ENCODE data around the gene MEGF8.

The MEGF8 gene

DNA sequence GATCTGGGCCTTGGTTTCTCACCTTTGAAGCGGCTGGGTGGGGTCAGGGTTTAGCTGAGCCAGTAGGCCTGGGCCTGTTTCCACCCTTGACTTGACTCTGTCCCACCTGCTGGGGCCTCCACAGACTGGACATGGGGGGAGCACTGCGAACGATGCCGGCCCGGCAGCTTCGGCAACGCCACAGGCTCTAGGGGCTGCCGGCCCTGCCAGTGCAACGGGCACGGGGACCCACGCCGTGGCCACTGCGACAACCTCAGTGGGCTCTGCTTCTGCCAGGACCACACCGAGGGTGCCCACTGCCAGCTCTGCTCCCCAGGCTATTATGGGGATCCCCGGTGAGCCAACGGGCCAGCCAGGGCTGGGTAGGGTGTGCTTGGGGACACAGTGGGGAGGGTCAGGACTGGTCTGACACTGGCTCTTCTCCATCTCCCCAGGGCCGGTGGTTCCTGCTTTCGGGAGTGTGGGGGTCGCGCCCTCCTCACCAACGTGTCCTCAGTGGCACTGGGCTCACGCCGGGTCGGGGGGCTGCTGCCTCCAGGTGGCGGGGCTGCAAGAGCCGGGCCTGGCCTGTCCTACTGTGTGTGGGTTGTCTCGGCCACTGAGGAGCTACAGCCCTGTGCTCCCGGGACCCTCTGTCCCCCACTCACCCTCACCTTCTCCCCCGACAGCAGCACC is 28.0 kb downstream of the MEGF8 start:
- TF ChIP-seq, protein P1, sequence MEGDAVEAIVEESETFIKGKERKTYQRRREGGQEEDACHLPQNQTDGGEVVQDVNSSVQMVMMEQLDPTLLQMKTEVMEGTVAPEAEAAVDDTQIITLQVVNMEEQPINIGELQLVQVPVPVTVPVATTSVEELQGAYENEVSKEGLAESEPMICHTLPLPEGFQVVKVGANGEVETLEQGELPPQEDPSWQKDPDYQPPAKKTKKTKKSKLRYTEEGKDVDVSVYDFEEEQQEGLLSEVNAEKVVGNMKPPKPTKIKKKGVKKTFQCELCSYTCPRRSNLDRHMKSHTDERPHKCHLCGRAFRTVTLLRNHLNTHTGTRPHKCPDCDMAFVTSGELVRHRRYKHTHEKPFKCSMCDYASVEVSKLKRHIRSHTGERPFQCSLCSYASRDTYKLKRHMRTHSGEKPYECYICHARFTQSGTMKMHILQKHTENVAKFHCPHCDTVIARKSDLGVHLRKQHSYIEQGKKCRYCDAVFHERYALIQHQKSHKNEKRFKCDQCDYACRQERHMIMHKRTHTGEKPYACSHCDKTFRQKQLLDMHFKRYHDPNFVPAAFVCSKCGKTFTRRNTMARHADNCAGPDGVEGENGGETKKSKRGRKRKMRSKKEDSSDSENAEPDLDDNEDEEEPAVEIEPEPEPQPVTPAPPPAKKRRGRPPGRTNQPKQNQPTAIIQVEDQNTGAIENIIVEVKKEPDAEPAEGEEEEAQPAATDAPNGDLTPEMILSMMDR (IDR thresholded peaks at IDR 0.05; ENCODE audit: extremely low read depth, insufficient read depth, missing control alignments), result no peak
- no peak for DNase-seq (ENCODE audit: low spot score)
- in situ Hi-C loops (cut with MboI; ENCODE audit: low pct_unique_long_range_greater_than_20kb, low sequenced_read_pairs, unreplicated experiment), result no loop called here

DNA sequence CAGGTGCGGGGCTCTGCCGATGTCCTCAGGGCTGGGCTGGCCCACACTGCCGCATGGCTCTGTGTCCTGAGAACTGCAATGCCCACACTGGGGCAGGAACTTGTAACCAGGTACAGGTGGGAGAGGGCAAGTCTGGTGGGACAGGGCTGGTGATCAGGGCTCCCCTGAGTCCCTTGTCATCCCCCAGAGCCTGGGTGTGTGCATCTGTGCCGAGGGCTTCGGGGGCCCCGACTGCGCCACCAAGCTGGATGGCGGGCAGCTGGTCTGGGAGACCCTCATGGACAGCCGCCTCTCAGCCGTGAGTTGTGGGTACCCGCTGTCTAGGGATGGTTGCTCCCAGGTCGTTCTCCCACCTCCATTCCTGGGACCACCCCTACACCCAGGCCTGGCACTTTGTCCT is 30.5 kb downstream of the MEGF8 start:
- no peak for DNase-seq (ENCODE audit: low spot score)
- TF ChIP-seq, protein P1 (IDR thresholded peaks at IDR 0.05; ENCODE audit: extremely low read depth, insufficient read depth, missing control alignments), result no peak
- in situ Hi-C loops (cut with MboI; ENCODE audit: low pct_unique_long_range_greater_than_20kb, low sequenced_read_pairs, unreplicated experiment), result no loop called here

DNA sequence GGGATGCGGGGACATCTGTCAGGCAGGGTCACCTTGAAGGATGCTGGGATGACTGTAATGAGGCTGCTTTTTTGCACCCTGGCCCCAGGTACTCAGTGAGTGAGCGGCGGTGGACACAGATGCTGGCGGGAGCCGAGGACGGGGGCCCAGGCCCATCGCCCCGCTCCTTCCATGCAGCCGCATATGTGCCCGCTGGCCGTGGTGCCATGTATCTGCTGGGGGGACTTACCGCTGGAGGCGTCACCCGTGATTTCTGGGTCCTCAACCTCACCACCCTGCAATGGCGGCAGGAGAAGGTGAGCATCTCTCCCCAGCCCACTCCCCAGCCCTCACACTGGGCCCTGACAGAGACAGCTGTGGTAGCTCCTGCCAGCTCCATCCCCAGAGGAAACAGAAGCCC is 31.3 kb downstream of the MEGF8 start:
- TF ChIP-seq, protein P1 (IDR thresholded peaks at IDR 0.05; ENCODE audit: extremely low read depth, insufficient read depth, missing control alignments), result no peak
- in situ Hi-C loops (cut with MboI; ENCODE audit: low pct_unique_long_range_greater_than_20kb, low sequenced_read_pairs, unreplicated experiment), result no loop called here
- DNase-seq (ENCODE audit: low spot score), result no peak

DNA sequence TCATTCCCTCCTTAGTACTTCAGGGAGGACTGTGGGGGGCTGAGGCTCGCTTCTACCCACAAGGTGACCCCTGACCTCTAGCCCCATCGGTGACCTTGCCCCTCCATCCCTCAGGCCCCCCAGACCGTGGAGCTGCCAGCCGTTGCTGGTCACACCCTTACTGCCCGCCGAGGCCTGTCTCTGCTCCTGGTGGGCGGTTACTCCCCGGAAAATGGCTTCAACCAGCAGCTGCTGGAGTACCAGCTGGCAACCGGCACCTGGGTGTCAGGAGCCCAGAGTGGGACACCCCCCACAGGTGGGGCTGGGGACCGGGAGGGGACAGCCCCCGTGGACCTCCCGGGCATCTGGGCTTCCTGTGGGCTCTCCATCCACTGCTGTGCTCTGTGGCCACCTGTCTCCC is 31.9 kb downstream of the MEGF8 start:
- TF ChIP-seq, protein P1 (IDR thresholded peaks at IDR 0.05; ENCODE audit: extremely low read depth, insufficient read depth, missing control alignments), result no peak
- in situ Hi-C loops (cut with MboI; ENCODE audit: low pct_unique_long_range_greater_than_20kb, low sequenced_read_pairs, unreplicated experiment), result no loop called here
- no peak for DNase-seq (ENCODE audit: low spot score)

DNA sequence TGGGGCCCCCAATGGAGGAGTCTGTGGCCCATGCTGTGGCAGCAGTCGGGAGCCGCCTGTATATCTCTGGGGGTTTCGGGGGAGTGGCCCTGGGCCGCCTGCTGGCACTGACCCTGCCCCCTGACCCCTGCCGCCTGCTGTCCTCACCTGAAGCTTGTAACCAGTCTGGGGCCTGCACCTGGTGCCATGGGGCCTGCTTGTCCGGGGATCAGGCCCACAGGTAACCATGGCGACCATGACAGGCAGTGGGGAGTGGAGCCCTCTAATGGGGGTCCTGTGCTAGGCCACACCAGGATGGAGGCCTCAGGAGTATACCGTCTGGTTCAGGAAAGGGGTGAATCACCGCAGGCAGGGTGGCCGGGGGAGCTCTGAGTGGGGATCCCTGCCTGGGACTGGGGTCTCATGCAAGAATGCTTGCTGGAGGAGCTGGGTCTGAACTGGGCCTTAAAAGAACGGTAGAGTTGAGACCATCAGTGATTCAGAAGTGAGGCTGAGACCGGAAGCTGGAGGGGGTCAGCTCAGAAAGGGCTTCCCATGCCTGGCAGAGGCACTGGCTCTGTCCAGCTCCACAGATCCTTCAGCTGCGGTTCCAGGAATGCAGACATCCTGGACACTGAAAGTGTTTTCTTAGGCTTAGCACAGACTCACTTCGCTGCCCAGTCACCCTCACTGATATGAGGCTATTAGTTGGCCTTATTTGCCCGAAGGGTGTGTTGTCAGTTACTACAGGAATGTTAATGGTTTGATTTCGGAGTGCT is 35.5 kb downstream of the MEGF8 start:
- in situ Hi-C loops (cut with MboI; ENCODE audit: low pct_unique_long_range_greater_than_20kb, low sequenced_read_pairs, unreplicated experiment), result no loop called here
- DNase-seq (ENCODE audit: low spot score), result no peak
- TF ChIP-seq, protein P1 (IDR thresholded peaks at IDR 0.05; ENCODE audit: extremely low read depth, insufficient read depth, missing control alignments), result no peak

DNA sequence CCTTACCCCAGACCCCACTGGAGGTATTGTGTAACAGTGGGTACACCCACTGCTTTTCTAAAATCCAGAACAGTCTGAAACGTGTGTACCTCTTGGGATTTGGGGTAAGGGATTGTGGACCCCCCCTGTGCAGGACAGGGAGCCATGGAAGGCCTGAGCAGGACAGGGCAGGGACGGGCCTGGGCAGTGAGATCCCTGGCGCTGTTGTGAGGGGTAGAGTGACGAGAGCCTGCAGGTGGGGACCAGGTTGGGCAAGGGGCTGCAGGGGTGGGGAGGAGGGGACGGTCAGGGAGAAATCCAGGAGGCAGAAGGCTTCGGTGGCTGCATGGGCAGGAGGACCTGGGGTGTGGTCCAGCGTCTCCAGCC is 36.1 kb downstream of the MEGF8 start:
- TF ChIP-seq, protein P1 (IDR thresholded peaks at IDR 0.05; ENCODE audit: extremely low read depth, insufficient read depth, missing control alignments), result no peak
- in situ Hi-C loops (cut with MboI; ENCODE audit: low pct_unique_long_range_greater_than_20kb, low sequenced_read_pairs, unreplicated experiment), result no loop called here
- no peak for DNase-seq (ENCODE audit: low spot score)
